ENCODE results near the gene AKIRIN2. TPM values are rescaled to one million over a fixed set of nuclear protein-coding genes. Genes with fewer than 3 reads are reported as not detected.
"Not testable (repeated sequence)": the region's sequence is repeated elsewhere in the genome, so short reads cannot be mapped to it uniquely, and the experiment has no call there.

Gene AKIRIN2
- total and polyA plus RNA-seq, 4 donors, result 20.9 to 63.1 (median 50.3) TPM

GRCh38 chr6:87690441-87690840 is 11.6 kb downstream of the AKIRIN2 start:
- H3K9ac ChIP-seq (ENCODE audit: insufficient read depth in 1 of 2, low read length in 2 of 2), result no peak overlapping the region
- H3K4me1 ChIP-seq (ENCODE audit: control insufficient read depth in 5 of 5, insufficient read depth in 5 of 5, low read length in 5 of 5), result peaks cover 6 to 24% (median 14%) of the 10 kb centered on the region in 5 donors
- TF ChIP-seq, protein P1, sequence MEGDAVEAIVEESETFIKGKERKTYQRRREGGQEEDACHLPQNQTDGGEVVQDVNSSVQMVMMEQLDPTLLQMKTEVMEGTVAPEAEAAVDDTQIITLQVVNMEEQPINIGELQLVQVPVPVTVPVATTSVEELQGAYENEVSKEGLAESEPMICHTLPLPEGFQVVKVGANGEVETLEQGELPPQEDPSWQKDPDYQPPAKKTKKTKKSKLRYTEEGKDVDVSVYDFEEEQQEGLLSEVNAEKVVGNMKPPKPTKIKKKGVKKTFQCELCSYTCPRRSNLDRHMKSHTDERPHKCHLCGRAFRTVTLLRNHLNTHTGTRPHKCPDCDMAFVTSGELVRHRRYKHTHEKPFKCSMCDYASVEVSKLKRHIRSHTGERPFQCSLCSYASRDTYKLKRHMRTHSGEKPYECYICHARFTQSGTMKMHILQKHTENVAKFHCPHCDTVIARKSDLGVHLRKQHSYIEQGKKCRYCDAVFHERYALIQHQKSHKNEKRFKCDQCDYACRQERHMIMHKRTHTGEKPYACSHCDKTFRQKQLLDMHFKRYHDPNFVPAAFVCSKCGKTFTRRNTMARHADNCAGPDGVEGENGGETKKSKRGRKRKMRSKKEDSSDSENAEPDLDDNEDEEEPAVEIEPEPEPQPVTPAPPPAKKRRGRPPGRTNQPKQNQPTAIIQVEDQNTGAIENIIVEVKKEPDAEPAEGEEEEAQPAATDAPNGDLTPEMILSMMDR (IDR thresholded peaks at IDR 0.05; ENCODE audit: control extremely low read depth, extremely low read depth), result no peak
- H3K27ac ChIP-seq (ENCODE audit: low read depth in 1 of 2, low read length in 1 of 2), result no peak overlapping the region
- H3K4me3 ChIP-seq, result no peak overlapping the region
- no peaks in the 10 kb centered on the region for H3K9me3 ChIP-seq (ENCODE audit: control insufficient read depth in 4 of 4, insufficient read depth in 3 of 4, low read length in 3 of 4)
- WGBS, 2 donors, result 51 to 67% methylated on average over 3 of the region's 3 CpGs
- no peaks in the 10 kb centered on the region for H3K27me3 ChIP-seq (ENCODE audit: control insufficient read depth in 3 of 3, insufficient read depth in 3 of 3, low read length in 2 of 3)
- ATAC-seq (ENCODE audit: insufficient read depth, low FRiP score) (no peak), DNase-seq (no peak)
- peaks cover 0 to 1% (median 0%) of the 10 kb centered on the region in 4 donors for H3K36me3 ChIP-seq (ENCODE audit: control insufficient read depth in 4 of 4, insufficient read depth in 4 of 4, low read length in 4 of 4)

DNA sequence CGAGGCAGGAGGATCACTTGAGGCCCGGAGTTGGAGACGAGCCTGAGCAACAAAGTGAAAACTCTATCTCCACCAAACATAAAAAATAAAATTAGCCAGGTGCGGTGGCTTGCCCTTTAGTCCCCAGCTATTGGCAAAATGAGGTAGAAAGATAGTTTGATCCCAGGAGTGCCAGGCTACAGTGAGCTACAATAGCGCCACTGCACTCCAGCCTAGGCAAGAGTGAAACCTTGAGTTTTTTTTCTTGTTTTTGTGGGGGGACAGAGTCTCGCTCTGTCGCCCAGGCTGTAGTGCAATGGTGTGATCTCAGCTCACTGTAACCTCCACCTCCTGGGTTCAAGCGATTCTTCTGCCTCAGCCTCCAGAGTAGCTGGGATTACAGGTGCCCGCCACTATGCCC is 14.1 kb downstream of the AKIRIN2 start:
- not testable (repeated sequence) for H3K27me3 ChIP-seq (ENCODE audit: control insufficient read depth in 3 of 3, insufficient read depth in 3 of 3, low read length in 2 of 3); DNase-seq; H3K36me3 ChIP-seq (ENCODE audit: control insufficient read depth in 4 of 4, insufficient read depth in 4 of 4, low read length in 4 of 4); H3K9me3 ChIP-seq (ENCODE audit: control insufficient read depth in 4 of 4, insufficient read depth in 3 of 4, low read length in 3 of 4); H3K9ac ChIP-seq (ENCODE audit: insufficient read depth in 1 of 2, low read length in 2 of 2); H3K27ac ChIP-seq (ENCODE audit: low read depth in 1 of 2, low read length in 1 of 2); ATAC-seq (ENCODE audit: insufficient read depth, low FRiP score); H3K4me3 ChIP-seq
- WGBS, 2 donors, result 88 to 97% methylated on average over 9 of the region's 9 CpGs
- peaks cover 6 to 19% (median 13%) of the 10 kb centered on the region in 5 donors for H3K4me1 ChIP-seq (ENCODE audit: control insufficient read depth in 5 of 5, insufficient read depth in 5 of 5, low read length in 5 of 5)

DNA sequence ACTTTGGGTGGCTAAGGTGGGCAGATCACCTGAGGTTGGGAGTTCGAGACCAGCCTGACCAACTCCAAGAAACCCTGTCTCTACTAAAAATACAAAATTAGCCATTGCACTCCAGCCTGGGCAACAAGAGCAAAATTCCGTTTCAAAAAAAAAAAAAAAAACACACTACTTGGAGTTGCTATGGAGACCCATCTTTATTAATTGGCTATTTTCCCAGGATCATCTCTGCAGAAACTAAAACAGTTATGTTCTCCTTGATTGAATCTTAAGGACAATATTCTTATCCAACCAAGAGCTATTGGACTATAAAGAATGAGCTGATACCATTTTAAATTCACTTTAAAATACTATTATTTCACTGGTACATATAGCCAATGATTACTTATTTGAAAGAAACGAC is 14.7 kb downstream of the AKIRIN2 start:
- ATAC-seq (ENCODE audit: insufficient read depth, low FRiP score) (no peak), DNase-seq (peak in 2 of 3 donors; percentile 42 to 49)

GRCh38 chr6:87686636-87687205 is 15.3 kb downstream of the AKIRIN2 start:
- H3K4me1 ChIP-seq (ENCODE audit: control insufficient read depth in 5 of 5, insufficient read depth in 5 of 5, low read length in 5 of 5), result peaks cover 4 to 20% (median 12%) of the 10 kb centered on the region in 5 donors
- not testable (repeated sequence) for ATAC-seq (ENCODE audit: insufficient read depth, low FRiP score); H3K9me3 ChIP-seq (ENCODE audit: control insufficient read depth in 4 of 4, insufficient read depth in 3 of 4, low read length in 3 of 4); DNase-seq; H3K4me3 ChIP-seq; H3K27me3 ChIP-seq (ENCODE audit: control insufficient read depth in 3 of 3, insufficient read depth in 3 of 3, low read length in 2 of 3); H3K36me3 ChIP-seq (ENCODE audit: control insufficient read depth in 4 of 4, insufficient read depth in 4 of 4, low read length in 4 of 4); H3K27ac ChIP-seq (ENCODE audit: low read depth in 1 of 2, low read length in 1 of 2); H3K9ac ChIP-seq (ENCODE audit: insufficient read depth in 1 of 2, low read length in 2 of 2)
- 77 to 83% methylated on average over 11 of the region's 11 CpGs for WGBS, 2 donors

More for the DNA sequence above, 14.7 kb downstream of the AKIRIN2 start:
- Histone ChIP-seq H3K27ac (ENCODE audit: low read depth in 1 of 2, low read length in 1 of 2) (no peak overlapping the region), H3K4me3 (no peak overlapping the region), H3K27me3 (ENCODE audit: control insufficient read depth in 3 of 3, insufficient read depth in 3 of 3, low read length in 2 of 3) (no peaks in the 10 kb centered on the region), H3K4me1 (ENCODE audit: control insufficient read depth in 5 of 5, insufficient read depth in 5 of 5, low read length in 5 of 5) (peaks cover 6 to 23% (median 13%) of the 10 kb centered on the region in 5 donors), H3K36me3 (ENCODE audit: control insufficient read depth in 4 of 4, insufficient read depth in 4 of 4, low read length in 4 of 4) (peaks cover 0 to 1% (median 0%) of the 10 kb centered on the region in 4 donors), H3K9ac (ENCODE audit: insufficient read depth in 1 of 2, low read length in 2 of 2) (no peak overlapping the region), H3K9me3 (ENCODE audit: control insufficient read depth in 4 of 4, insufficient read depth in 3 of 4, low read length in 3 of 4) (peaks cover 0 to 2% (median 0%) of the 10 kb centered on the region in 4 donors)
- WGBS, 2 donors, result 73 to 87% methylated on average over 3 of the region's 3 CpGs
- TF ChIP-seq, protein P1 (IDR thresholded peaks at IDR 0.05; ENCODE audit: control extremely low read depth, extremely low read depth), result no peak
